ENCODE measurements around the gene INTS7. TPM values are rescaled to one million over a fixed set of nuclear protein-coding genes. Genes with fewer than 3 reads are reported as not detected.
"Not testable (repeated sequence)": the region's sequence is repeated elsewhere in the genome, so short reads cannot be mapped to it uniquely, and the experiment has no call there.

Gene INTS7
- total RNA-seq, 1 experiment from 2014 or later, result 45.0 TPM

GRCh38 chr1:211918843-211919414 is 116.4 kb downstream of the INTS7 start:
- Histone ChIP-seq H3K27me3 (replicated peaks; ENCODE audit: insufficient read depth, low read depth, low read length, poor library complexity) (no peaks in the 10 kb centered on the region), H3K36me3 (ENCODE audit: insufficient read depth, low read length, poor library complexity, severe bottlenecking) (no peaks in the 10 kb centered on the region), H3K4me1 (ENCODE audit: insufficient read depth, low read length, poor library complexity, severe bottlenecking) (no peaks in the 10 kb centered on the region), H3K27ac (ENCODE audit: low read depth, low read length, poor library complexity, severe bottlenecking) (no peak overlapping the region), H3K9me3 (ENCODE audit: low read depth, low read length, poor library complexity, severe bottlenecking) (no peaks in the 10 kb centered on the region), H3K4me3 (ENCODE audit: low read depth, low read length, poor library complexity, severe bottlenecking) (no peak overlapping the region)
- DNase-seq (ENCODE audit: low spot score), result no peak
- POLR2A ChIA-PET (ENCODE audit: low non-redundant PET), result no interaction called here
- TF ChIP-seq EZH2 (IDR thresholded peaks at IDR 0.05; ENCODE audit: borderline replicate concordance, low read depth, low read length, poor library complexity, severe bottlenecking) (no peak), CTCF (conservative IDR thresholded peaks at IDR 0.05; ENCODE audit: low read depth, low read length) (no peak)
- intact Hi-C loops (cut with micrococcal nuclease; ENCODE audit: unreplicated experiment), result no loop called here
- no TSS peak for BruUV-seq (replicated peaks)
- CTCF ChIA-PET, result no interaction called here

- BruUV-seq (replicated peaks); intact Hi-C loops (cut with micrococcal nuclease; ENCODE audit: unreplicated experiment); H3K27me3 ChIP-seq (replicated peaks; ENCODE audit: insufficient read depth, low read depth, low read length, poor library complexity); POLR2A ChIA-PET (ENCODE audit: low non-redundant PET); H3K9me3 ChIP-seq (ENCODE audit: low read depth, low read length, poor library complexity, severe bottlenecking); H3K27ac ChIP-seq (ENCODE audit: low read depth, low read length, poor library complexity, severe bottlenecking); DNase-seq (ENCODE audit: low spot score); CTCF ChIA-PET; H3K4me3 ChIP-seq (ENCODE audit: low read depth, low read length, poor library complexity, severe bottlenecking); H3K36me3 ChIP-seq (ENCODE audit: insufficient read depth, low read length, poor library complexity, severe bottlenecking); H3K4me1 ChIP-seq (ENCODE audit: insufficient read depth, low read length, poor library complexity, severe bottlenecking): not testable (repeated sequence)
Observed at GRCh38 chr1:211916458-211916857, 118.9 kb downstream of the INTS7 start.

GRCh38 chr1:211915924-211916323 is 119.4 kb downstream of the INTS7 start:
- Histone ChIP-seq H3K4me3 (ENCODE audit: low read depth, low read length, poor library complexity, severe bottlenecking) (no peak overlapping the region), H3K4me1 (ENCODE audit: insufficient read depth, low read length, poor library complexity, severe bottlenecking) (no peaks in the 10 kb centered on the region), H3K27me3 (replicated peaks; ENCODE audit: insufficient read depth, low read depth, low read length, poor library complexity) (no peaks in the 10 kb centered on the region), H3K36me3 (ENCODE audit: insufficient read depth, low read length, poor library complexity, severe bottlenecking) (no peaks in the 10 kb centered on the region), H3K9me3 (ENCODE audit: low read depth, low read length, poor library complexity, severe bottlenecking) (no peaks in the 10 kb centered on the region), H3K27ac (ENCODE audit: low read depth, low read length, poor library complexity, severe bottlenecking) (no peak overlapping the region)
- CTCF ChIA-PET, result no interaction called here
- BruUV-seq (replicated peaks), result no TSS peak
- TF ChIP-seq EZH2 (IDR thresholded peaks at IDR 0.05; ENCODE audit: borderline replicate concordance, low read depth, low read length, poor library complexity, severe bottlenecking) (no peak), CTCF (conservative IDR thresholded peaks at IDR 0.05; ENCODE audit: low read depth, low read length) (no peak)
- no peak for DNase-seq (ENCODE audit: low spot score)
- intact Hi-C loops (cut with micrococcal nuclease; ENCODE audit: unreplicated experiment), result no loop called here
- POLR2A ChIA-PET (ENCODE audit: low non-redundant PET), result no interaction called here

- intact Hi-C loops (cut with micrococcal nuclease; ENCODE audit: unreplicated experiment), result no loop called here
- H3K4me3 ChIP-seq (ENCODE audit: low read depth, low read length, poor library complexity, severe bottlenecking), result no peak overlapping the region
- BruUV-seq (replicated peaks), result no TSS peak
- H3K36me3 ChIP-seq (ENCODE audit: insufficient read depth, low read length, poor library complexity, severe bottlenecking), result no peaks in the 10 kb centered on the region
- ChIA-PET CTCF (no interaction called here), POLR2A (ENCODE audit: low non-redundant PET) (interaction anchor here (0.7 kb wide), 1 partner anchor 38 kb away, joined by 3 read pairs; no protein-coding TSS in a partner anchor)
- no peak overlapping the region for H3K27ac ChIP-seq (ENCODE audit: low read depth, low read length, poor library complexity, severe bottlenecking)
- no peak for TF ChIP-seq CTCF (conservative IDR thresholded peaks at IDR 0.05; ENCODE audit: low read depth, low read length)
- TF ChIP-seq EZH2 (IDR thresholded peaks at IDR 0.05; ENCODE audit: borderline replicate concordance, low read depth, low read length, poor library complexity, severe bottlenecking), result no peak
- no peaks in the 10 kb centered on the region for H3K9me3 ChIP-seq (ENCODE audit: low read depth, low read length, poor library complexity, severe bottlenecking)
- no peaks in the 10 kb centered on the region for H3K27me3 ChIP-seq (replicated peaks; ENCODE audit: insufficient read depth, low read depth, low read length, poor library complexity)
- H3K4me1 ChIP-seq (ENCODE audit: insufficient read depth, low read length, poor library complexity, severe bottlenecking), result no peaks in the 10 kb centered on the region
- DNase-seq (ENCODE audit: low spot score), result no peak
Observed at GRCh38 chr1:211912844-211913432, 122.4 kb downstream of the INTS7 start.

Data from A673 (cell line).